SIG-M5 treated with dmso at 0.1 percent for 504 hours (cell line): ENCODE data around the gene PDZRN3.

ENCODE experiments used
- DNase-seq: peaks from one replicate; lab custom pipeline; 2025; ENCODE audit not compliant: unreplicated experiment; lab: John Stamatoyannopoulos, UW

The PDZRN3 gene

DNA sequence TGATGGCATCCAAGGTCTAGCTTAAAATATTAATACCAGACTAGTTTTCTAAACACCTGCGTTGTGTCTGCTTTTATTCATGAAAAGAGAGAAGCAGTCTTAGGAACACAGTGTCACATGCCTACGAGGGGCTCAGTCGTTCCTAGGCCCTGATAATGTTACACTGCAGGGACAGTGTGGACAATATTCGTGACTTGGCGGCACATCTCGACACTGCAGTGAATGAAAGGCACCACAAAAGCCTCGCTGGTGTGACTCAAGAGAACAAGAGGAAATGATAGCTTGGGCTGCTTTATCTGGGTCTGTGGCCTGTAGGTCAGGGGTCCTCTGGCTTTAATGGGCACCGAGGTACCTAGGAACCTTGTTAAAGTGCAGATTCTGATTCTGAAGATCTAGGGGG is 226.7 kb downstream of the PDZRN3 start:
- no peak for DNase-seq

GRCh38 chr3:73394240-73394639 is 230.5 kb downstream of the PDZRN3 start:
- DNase-seq: no peak

GRCh38 chr3:73393005-73393404 is 231.7 kb downstream of the PDZRN3 start:
- no peak for DNase-seq

- no peak for DNase-seq
Measured at GRCh38 chr3:73391984-73392383, 232.8 kb downstream of the PDZRN3 start.

DNA sequence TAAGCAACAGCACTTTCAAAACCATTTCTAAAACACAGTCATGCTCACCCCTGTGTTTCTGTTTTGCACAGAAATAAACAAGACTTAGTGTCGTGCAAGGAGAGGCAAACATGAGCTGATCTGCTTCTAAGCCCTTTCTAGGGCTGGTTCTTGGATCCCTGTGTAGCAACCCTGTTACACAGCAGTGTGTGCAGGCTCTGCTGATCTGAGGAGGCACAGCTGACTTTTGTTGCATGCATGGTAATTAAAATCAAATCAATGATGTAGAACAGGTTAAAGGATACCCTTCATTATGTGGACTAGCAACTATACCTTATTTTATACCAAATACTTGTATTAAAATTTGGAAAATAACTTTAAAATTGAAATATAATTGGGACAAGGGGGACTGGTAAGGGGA is 234.8 kb downstream of the PDZRN3 start:
- no peak for DNase-seq

GRCh38 chr3:73389117-73389813 is 235.5 kb downstream of the PDZRN3 start:
- no peak for DNase-seq

DNA sequence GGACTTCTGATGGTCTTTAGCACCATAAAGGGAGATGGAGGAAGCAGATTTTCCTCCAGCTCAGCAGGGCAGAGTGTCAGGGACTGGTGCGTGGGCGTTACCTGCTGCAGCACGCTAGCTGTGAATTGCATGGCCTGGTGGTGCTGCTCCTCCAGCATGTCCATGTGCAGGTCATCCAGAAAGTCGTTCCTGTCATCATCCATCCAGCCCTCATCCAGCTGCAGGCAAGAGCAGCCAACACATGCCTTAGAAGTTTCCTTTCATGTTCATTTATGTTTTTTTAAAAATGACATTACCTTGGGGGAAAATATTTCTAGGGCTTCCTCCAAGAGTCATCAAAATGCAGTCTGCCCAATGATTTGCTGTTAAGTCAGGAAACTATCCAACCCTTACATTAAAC is 239.2 kb downstream of the PDZRN3 start:
- no peak for DNase-seq

- DNase-seq: no peak
Measured at GRCh38 chr3:73384091-73384906, 240.4 kb downstream of the PDZRN3 start.

DNA sequence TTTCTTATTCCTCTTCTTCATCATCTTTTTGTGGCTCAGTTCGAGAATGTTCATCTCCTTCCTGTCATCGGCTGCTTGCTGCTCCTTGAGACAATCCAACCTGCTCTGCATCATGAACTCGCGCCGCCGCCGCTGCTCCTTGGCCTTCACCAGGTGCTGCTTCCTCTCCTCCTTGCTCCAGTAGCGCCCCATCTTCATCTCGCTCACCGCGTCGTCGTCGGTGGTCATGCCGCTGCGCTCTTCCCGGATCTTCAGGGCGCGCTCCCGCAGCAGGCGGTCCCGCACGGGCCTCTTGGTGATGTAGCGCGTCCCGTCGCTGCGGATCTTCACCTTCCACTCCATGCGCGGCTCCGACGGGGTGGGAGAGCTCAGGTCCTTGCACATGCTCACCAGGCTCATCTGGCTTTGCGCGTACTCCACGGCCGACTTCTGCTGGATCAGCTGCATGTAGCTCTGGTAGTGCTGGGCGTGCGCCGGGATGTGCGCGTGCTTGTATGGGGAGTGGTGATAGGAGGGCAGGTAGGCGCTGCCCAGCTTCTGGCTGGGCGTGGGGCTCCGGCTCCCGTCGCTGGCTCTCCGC is 241.2 kb downstream of the PDZRN3 start:
- DNase-seq: no peak

GRCh38 chr3:73381551-73381950 is 243.2 kb downstream of the PDZRN3 start:
- no peak for DNase-seq

DNA sequence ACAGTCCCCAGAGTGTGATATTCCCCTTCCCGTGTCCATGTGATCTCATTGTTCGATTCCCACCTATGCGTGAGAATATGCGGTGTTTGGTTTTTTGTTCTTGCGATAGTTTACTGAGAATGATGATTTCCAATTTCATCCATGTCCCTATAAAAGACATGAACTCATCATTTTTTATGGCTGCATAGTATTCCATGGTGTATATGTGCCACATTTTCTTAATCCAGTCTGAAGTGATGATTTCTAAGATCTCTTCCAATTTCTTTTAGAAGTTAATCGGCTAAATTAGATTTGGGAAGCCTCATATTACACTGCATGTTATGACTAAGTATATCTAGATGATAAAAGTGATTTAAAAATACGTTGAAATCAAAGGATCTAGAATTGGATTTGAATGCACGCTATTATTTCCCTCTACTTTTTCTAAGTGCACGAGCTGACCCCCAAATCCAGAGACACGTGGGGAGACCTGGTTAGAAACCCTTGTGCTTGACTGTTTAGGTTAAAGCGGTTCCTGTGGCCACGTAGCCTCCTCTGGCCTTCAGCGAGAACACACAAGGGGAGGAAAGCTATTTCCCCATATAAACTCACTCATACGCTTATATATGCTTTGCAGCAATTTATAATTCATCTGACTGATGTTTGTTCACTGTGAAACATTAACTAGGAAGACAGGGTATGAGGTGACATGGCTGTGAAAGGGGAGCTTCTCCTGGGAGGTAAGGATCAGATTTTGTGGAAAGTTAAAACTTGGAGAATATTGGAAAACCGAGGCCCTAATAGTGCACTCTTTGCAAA is 243.8 kb downstream of the PDZRN3 start:
- no peak for DNase-seq

DNA sequence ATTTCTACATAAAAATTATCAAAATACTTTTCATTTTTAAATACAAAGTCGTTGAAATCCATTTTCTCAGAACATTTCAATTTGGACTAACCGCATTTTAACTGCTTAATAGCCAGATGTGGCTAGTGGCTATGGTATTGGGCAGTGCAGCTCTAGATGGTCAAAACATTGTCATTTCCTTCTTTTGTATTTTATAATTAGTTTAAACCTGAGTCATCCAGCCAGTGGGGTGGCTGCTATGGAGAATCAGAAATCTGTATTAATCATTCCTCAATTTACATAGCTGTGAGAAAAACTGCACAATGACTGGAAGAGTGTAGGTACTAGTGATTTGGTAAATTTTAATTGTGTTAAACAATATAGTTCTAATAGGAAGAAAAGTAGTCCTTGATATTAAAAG is 245.3 kb downstream of the PDZRN3 start:
- DNase-seq: no peak

DNA sequence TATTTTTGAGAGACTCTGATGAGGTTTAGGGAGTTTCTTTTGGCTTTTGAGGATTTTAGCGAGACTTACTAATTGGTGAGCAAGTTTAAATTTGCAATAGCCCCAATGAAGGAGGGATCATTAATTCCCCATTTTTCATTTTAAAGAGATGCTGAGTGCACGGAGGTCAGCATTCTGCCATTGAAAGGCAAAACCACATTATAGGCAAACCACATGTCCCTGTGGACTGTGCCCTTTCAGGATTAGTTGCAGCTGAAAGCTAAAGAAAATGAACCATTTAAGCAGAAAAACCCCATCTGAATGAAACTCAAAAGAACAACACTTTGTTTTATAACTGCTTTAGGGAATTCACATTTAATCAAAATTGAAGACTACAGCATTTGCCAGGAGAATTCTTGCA is 246.5 kb downstream of the PDZRN3 start:
- DNase-seq: no peak

GRCh38 chr3:73365756-73366397 is 258.9 kb downstream of the PDZRN3 start:
- DNase-seq: no peak

DNA sequence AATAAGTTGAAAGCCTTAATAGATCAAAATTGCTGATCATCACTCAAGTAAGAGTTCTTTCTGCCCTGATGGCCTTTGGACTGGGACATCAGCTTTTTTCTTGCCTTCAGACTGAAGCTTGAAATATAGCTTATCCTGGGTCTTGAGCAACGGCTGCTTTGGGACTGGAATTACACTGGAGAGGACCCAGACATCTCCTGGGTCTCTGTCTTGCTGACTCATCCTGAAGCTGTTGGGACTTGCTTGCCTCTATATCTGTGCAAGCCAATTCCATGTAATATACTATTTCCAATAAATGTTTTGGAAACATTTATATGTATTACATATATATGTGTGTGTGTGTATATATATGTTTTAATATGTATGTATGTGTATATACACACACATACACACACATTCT is 260.2 kb downstream of the PDZRN3 start:
- no peak for DNase-seq

GRCh38 chr3:73363093-73363492 is 261.6 kb downstream of the PDZRN3 start:
- no peak for DNase-seq

DNA sequence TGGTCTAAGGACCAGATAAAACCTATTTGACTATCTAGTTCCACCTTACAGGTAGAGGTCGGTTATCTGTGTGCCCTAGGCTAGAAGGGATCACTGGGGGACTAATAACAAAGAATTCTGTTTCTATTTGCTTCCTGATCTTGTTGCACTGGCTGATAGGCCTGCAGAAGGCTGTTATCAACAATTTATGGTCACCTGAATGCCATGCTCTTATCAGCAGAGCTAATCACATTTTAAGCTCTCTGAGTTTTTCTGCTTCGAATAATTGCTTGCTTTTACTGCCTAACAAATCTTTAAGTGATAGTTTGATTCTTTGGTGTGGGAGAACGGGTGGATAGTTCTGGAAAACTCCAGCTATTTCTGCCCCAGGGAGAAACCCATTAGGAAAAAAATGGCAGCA is 263.1 kb downstream of the PDZRN3 start:
- no peak for DNase-seq

GRCh38 chr3:73353649-73354217 is 271.0 kb downstream of the PDZRN3 start:
- no peak for DNase-seq

- DNase-seq: no peak
Measured at GRCh38 chr3:73352841-73353645, 271.7 kb downstream of the PDZRN3 start.
